HG02885 (cell line): ENCODE results near the gene TRMO.

Experiments
- ATAC-seq: cut with Tn5 transposase; IDR thresholded peaks from one replicate; pipeline ENCODE4 v1.9.1; 2021; ENCODE audit warnings: mild to moderate bottlenecking; ENCODE audit not compliant: unreplicated experiment, poor library complexity

The TRMO gene

GRCh38 chr9:97864396-97864795 lies 57.9 kb downstream of the TRMO start:
- ATAC-seq = no peak

DNA sequence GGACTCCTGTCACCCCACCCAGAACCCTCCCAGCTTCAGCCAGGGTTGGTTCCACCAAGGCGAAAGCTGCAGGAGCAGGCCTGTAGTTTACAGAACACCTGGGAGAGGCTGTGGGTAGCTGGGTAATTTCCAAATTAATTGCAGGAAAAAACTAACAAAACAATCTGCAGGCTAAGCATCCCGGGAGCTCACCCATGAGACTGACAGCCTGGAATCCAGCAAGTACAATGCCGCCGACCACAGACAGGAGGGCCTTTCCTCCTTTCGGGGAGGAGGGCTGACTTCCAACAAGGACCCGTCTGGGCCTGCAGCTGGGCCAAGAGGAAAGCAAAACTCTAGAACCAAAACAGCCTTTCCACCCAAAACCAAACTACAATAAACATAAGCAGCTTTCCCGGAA lies 59.0 kb downstream of the TRMO start:
- no peak for ATAC-seq

DNA sequence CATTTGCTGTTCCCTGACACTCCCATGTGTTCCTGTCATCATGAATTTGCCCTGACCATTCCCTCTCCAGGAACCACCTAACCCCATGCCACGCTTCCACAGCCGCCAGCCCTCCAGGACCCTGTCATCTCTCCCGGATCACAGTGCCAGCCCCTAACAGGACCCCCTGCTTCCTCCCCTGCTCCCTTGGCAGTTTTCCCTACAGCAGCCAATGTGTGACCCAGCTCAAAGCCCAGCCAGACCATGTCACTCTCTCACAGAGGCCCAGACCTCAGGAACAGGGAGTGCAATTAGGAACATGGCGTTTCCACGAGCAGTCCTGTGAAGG lies 61.2 kb downstream of the TRMO start:
- ATAC-seq = no peak

GRCh38 chr9:97860451-97861147 lies 61.7 kb downstream of the TRMO start:
- no peak for ATAC-seq

- no peak for ATAC-seq
Measured at GRCh38 chr9:97859346-97859745, 63.0 kb downstream of the TRMO start.

DNA sequence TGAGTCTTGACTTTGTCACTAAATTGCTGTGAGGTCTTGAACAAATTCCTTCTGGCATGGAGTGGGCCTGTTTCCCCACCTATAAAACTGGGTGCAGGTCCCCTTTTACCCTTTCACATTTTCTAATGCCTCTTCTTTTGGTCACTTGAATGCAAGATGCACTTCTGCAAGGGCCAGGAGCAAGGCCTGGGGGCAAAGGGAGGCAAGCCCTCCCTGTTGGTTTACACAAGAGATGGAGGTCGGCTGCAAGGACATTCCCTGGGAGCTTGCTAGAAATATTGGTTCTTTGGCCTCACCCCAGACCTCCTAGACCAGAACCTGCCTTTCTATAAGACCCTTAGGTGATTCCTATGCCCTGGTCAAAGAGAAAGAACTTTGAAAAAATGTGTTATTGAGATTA lies 63.5 kb downstream of the TRMO start:
- no peak for ATAC-seq

- ATAC-seq = no peak
Measured at GRCh38 chr9:97858393-97858713, 63.9 kb downstream of the TRMO start.

DNA sequence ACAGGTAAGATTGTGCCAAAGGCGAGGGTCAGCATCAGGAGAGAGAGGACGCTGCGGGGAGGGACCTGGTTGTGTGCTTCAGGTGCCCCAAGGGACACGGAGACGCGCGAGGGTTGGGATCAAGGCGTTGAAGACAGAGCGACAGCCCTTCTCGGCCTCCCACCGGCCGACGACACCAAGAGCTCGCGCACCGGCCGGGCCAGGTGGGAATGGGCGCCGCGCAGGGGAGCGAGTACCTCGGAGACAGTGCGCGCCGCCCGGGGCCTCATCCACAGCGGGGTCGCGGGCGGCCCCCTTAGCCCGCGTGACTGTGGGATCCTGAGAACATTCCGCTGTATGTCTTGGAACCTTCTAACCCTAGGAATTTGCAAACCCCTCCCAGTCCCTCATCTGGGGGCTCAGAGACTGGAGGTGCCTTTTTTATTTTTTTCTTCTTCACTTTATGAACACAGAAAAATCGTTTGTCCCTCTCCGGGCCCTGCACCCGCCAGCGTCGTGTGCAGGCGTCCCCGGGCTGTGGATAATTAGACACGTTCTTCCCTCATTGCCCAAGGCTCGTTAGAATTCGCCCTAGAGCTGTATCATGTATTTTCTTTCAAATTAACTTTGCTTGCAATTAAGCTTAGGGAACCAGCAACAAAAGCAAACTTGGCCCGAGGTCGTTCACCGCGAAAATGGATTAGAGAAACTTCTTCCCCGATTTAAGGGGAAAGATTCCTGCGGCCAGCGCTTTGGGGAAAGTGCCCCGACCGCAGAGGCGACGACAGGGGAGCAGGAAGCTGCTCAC lies 64.5 kb downstream of the TRMO start:
- no peak for ATAC-seq

GRCh38 chr9:97856857-97857605 lies 65.3 kb downstream of the TRMO start:
- no peak for ATAC-seq

- no peak for ATAC-seq
Measured at GRCh38 chr9:97855899-97856298, 66.4 kb downstream of the TRMO start.

DNA sequence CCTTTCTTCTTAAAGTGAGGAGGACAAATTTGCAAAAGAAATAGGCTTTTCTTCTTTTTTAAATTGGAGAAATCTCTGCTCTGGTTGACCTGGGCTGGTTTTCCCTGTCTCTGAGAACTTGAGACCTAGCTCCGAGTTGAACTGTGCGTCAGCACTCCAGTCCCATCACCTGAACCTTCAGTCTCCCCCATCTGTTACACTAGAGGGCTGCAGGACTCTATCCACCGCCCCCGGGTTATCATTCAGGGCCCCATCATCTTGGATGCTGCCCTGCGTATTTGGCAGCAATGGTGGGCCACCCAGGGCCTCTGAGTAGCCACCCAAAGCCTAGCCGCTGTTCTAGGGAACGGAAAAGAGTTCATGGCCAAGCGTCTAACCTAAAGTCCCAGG lies 66.8 kb downstream of the TRMO start:
- ATAC-seq = no peak

DNA sequence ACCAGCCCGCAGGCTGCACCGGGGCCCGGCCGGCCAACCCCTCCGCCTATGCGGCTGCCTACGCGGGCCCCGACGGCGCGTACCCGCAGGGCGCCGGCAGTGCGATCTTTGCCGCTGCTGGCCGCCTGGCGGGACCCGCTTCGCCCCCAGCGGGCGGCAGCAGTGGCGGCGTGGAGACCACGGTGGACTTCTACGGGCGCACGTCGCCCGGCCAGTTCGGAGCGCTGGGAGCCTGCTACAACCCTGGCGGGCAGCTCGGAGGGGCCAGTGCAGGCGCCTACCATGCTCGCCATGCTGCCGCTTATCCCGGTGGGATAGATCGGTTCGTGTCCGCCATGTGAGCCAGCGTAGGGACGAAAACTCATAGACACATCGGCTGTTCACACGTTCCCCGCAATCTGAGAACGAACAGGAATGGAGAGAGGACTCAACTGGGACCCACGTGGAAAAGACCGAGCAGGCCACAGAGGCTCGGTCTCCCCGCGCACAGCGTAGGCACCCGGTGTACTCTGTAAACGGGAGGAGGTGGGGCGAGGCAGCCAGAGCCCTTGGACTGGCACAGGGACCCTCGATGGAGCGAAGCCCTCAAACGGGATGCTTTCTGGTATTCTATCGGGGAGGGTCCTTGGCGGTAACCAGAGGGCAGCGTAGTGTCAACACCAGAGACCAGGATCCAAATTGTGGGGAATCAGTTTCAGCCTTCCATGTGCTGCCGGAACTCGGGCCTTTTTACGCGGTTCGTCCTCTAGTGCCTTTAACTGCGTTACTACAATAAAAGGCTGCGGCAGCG lies 67.4 kb downstream of the TRMO start:
- ATAC-seq = no peak
